Ovary (tissue), 1 donor: ENCODE results near the gene UBE2H.

ENCODE experiments used
- EP300 ChIP-seq: sonication (generic); formaldehyde crosslinking; IDR thresholded peaks from one replicate; pipeline ENCODE4 v1.6.1; 2017; ENCODE audit warnings: antibody characterized with exemption
- POLR2A ChIP-seq: fragments of 450-650 bp; IDR thresholded peaks from one replicate; pipeline ENCODE4 v1.6.1; 2017; ENCODE audit warnings: antibody characterized with exemption, mild to moderate bottlenecking, moderate library complexity

- TF ChIP-seq POLR2A (no peak), EP300 (no peak)
These were observed 40.5 kb upstream of the UBE2H start for GRCh38 chr7:129993275-129993674.
